A673 (cell line): ENCODE measurements around the gene LRP1B. TPM values are rescaled to one million over a fixed set of nuclear protein-coding genes. Genes with fewer than 3 reads are reported as not detected.

ENCODE experiments used
- BruUV-seq: library from RNA; stranded (reverse); fragments of 400-500 nt; replicated peaks from 2 replicates; lab custom pipeline; 2021; lab: Mats Ljungman, UMichigan
- CTCF ChIA-PET: fragments of 300-600 bp; sonication (Branson Sonifier 250); formaldehyde crosslinking; loops from one replicate; lab custom pipeline; 2022; ENCODE audit warnings: antibody characterized with exemption; lab: Charles Lee
- POLR2A ChIA-PET: fragments of 300-600 bp; sonication (Branson Sonifier 250); formaldehyde crosslinking; loops from one replicate; lab custom pipeline; 2022; ENCODE audit warnings: antibody characterized with exemption; ENCODE audit not compliant: low non-redundant PET; lab: Charles Lee
- DNase-seq: peaks from one replicate; pipeline ENCODE4 v3.0.0-alpha.2; 2015; ENCODE audit warnings: low spot score
- H3K27ac ChIP-seq: fragments of 200-600 bp; sonication (generic); 2 replicates; pipeline ENCODE4 v1.5.1; 2016; ENCODE audit warnings: mixed run types, low read depth, mild to moderate bottlenecking, mixed read lengths, antibody characterized with exemption, low read length; ENCODE audit not compliant: poor library complexity, severe bottlenecking
- H3K27me3 ChIP-seq: fragments of 200-600 bp; sonication (generic); replicated peaks from 2 replicates; pipeline ENCODE4 v1.6.1; 2017; ENCODE audit warnings: mixed run types, low read depth, mild to moderate bottlenecking, mixed read lengths, antibody characterized with exemption, low read length; ENCODE audit not compliant: insufficient read depth, poor library complexity
- H3K36me3 ChIP-seq: fragments of 200-600 bp; sonication (generic); 2 replicates; pipeline ENCODE4 v1.6.1; 2016; ENCODE audit warnings: mixed run types, mild to moderate bottlenecking, mixed read lengths, antibody characterized with exemption, low read length; ENCODE audit not compliant: insufficient read depth, poor library complexity, severe bottlenecking
- H3K4me1 ChIP-seq: fragments of 200-600 bp; sonication (generic); 2 replicates; pipeline ENCODE4 v1.6.1; 2017; ENCODE audit warnings: mixed run types, mild to moderate bottlenecking, mixed read lengths, antibody characterized with exemption, low read length; ENCODE audit not compliant: insufficient read depth, poor library complexity, severe bottlenecking
- H3K4me3 ChIP-seq: fragments of 200-600 bp; sonication (generic); 2 replicates; pipeline ENCODE4 v1.5.1; 2016; ENCODE audit warnings: low read depth, mixed run types, mild to moderate bottlenecking, mixed read lengths, low read length; ENCODE audit not compliant: poor library complexity, severe bottlenecking
- H3K9me3 ChIP-seq: fragments of 200-600 bp; sonication (generic); 2 replicates; pipeline ENCODE4 v1.6.1; 2016; ENCODE audit warnings: mixed run types, low read depth, mild to moderate bottlenecking, mixed read lengths, antibody characterized with exemption, low read length; ENCODE audit not compliant: poor library complexity, severe bottlenecking
- EZH2 ChIP-seq: fragments of 200-600 bp; sonication (generic); IDR thresholded peaks from 2 replicates; pipeline ENCODE4 v1.6.1; 2017; ENCODE audit warnings: borderline replicate concordance, low read depth, mild to moderate bottlenecking, mixed read lengths, antibody characterized with exemption, low read length; ENCODE audit not compliant: poor library complexity, severe bottlenecking
- intact Hi-C: fragments of 100-400 bp; cut with micrococcal nuclease; formaldehyde crosslinking; loops from one replicate; pipeline ENCODE4 v1.10.0; 2022; ENCODE audit not compliant: unreplicated experiment
- total RNA-seq: library from RNA; stranded (reverse); gene quantifications from 2 replicates; pipeline ENCODE4 v1.2.3, GENCODE V29; 2021
- TF ChIP-seq, protein P1 (sequence below): fragments of 300-800, 200-600 bp; sonication (generic); conservative IDR thresholded peaks from 2 replicates; pipeline ENCODE4 v1.5.1; 2017; ENCODE audit warnings: low read depth, mild to moderate bottlenecking, antibody characterized with exemption, low read length, moderate library complexity, mixed read lengths

The LRP1B gene
- total RNA-seq, 1 experiment from 2014 or later = 9.9 TPM

DNA sequence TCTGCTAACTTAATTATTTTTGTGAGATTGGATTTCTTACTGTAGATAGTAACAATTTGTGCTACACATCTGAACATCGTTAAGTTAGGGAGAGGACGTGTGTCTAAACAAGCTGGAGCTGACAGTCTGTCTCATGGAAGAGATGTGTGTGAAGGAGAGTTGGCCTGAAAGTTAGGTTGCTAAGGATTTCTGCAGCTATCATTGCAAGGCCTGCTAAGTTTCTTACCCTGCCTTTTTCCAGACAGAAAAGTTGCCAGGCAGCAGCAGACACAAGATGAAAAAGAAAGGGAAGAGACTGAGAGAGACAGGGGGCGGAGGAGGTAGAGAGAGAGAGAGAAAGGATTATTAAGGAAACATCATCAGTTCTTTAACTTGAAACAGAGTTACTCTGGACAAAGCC, 4.1 kb upstream of the LRP1B start:
- Histone ChIP-seq H3K9me3 (no peaks in the 10 kb centered on the region), H3K27ac (no peak overlapping the region), H3K4me1 (peaks cover 33% of the 10 kb centered on the region), H3K27me3 (no peaks in the 10 kb centered on the region), H3K4me3 (no peak overlapping the region), H3K36me3 (no peaks in the 10 kb centered on the region)
- intact Hi-C loops = loop anchor here (5.0 to 10.0 kb wide), 3 partner anchors 578 to 1270 kb away; no protein-coding TSS in a partner anchor
- TF ChIP-seq EZH2 = no peak
- TF ChIP-seq, protein P1, sequence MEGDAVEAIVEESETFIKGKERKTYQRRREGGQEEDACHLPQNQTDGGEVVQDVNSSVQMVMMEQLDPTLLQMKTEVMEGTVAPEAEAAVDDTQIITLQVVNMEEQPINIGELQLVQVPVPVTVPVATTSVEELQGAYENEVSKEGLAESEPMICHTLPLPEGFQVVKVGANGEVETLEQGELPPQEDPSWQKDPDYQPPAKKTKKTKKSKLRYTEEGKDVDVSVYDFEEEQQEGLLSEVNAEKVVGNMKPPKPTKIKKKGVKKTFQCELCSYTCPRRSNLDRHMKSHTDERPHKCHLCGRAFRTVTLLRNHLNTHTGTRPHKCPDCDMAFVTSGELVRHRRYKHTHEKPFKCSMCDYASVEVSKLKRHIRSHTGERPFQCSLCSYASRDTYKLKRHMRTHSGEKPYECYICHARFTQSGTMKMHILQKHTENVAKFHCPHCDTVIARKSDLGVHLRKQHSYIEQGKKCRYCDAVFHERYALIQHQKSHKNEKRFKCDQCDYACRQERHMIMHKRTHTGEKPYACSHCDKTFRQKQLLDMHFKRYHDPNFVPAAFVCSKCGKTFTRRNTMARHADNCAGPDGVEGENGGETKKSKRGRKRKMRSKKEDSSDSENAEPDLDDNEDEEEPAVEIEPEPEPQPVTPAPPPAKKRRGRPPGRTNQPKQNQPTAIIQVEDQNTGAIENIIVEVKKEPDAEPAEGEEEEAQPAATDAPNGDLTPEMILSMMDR = no peak
- BruUV-seq = no TSS peak
- ChIA-PET POLR2A (no interaction called here), CTCF (no interaction called here)
- DNase-seq = peak; percentile 36

DNA sequence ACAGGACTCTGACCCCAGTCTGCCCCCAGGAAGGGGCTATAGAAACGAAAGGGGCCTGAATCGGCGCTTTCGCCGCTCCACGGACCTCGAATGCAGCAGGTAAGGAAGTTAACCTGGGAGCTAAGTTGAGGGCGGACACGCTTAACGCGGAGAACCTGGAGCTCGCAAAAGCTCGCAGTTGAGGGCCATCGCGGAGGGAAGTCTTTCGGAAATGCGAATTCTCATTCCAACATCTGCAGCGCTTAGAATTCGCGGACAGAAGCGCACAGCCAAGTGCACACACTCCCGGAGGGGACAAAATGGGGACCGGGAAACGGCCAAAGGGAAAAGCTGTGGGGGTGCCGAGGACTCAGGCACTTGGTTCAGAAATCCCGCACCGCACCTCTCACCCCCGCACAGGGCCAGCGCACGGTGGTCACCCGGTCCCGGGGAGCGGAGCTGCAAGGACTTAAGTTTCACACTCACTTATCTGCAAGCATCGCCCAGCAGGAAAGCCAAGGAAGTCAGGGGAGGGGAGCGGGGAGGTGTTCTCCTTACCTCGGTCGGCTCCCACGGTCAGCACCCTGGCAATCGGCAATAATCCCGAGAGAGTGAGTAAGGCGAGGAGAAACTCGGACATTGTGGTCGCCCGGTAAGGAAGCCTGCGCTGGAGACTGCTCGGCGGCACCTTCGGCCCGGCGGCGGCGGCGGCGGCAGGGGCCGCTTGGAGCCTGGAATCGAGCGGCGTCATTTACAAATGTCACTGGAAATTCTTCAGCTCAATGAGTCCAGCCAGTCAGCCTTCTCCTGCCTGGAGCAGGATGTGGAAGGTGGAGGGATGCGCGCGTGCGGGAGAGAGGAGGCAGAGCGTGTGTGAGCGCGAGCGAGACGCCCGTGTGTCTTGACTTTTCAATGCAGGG, 456 bp downstream of the LRP1B start:
- peak overlapping the region; percentile 73 for H3K4me3 ChIP-seq
- peak; percentile 78 for DNase-seq
- peaks cover 24% of the 10 kb centered on the region for H3K4me1 ChIP-seq
- intact Hi-C loops = loop anchor here (5.0 to 10.0 kb wide), 3 partner anchors 573 to 1266 kb away; no protein-coding TSS in a partner anchor
- CTCF ChIA-PET = no interaction called here
- H3K27me3 ChIP-seq = no peaks in the 10 kb centered on the region
- H3K36me3 ChIP-seq = no peaks in the 10 kb centered on the region
- TF ChIP-seq, protein P1 = no peak
- TF ChIP-seq EZH2 = no peak
- POLR2A ChIA-PET = interaction anchor here (0.6 to 0.8 kb wide), 2 partner anchors 222 to 356 kb away, joined by 3 to 6 read pairs; no protein-coding TSS in a partner anchor
- H3K27ac ChIP-seq = peak overlapping the region; percentile 89
- BruUV-seq = no TSS peak
- H3K9me3 ChIP-seq = no peaks in the 10 kb centered on the region

DNA sequence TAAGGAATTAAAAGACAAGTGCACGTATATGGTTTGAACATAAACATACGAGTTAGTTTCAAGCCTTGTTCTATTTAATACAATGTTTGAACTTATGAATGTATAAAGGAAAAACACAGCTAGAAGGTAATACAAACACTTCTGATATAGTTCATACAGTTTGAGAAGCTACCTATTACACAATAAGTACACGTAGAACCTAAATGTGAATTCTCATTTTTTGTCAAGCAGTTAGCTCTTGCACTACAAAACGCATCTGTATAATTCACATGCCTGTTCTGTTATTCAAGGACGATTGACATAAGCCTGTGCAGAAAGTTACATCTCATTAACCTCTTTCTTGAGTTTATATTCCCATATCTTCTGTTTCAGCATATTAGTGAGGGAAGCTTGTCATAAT, 2.7 kb downstream of the LRP1B start:
- Histone ChIP-seq H3K27ac (no peak overlapping the region), H3K36me3 (no peaks in the 10 kb centered on the region), H3K4me1 (peaks cover 10% of the 10 kb centered on the region), H3K4me3 (peak overlapping the region; percentile 73), H3K9me3 (no peaks in the 10 kb centered on the region), H3K27me3 (no peaks in the 10 kb centered on the region)
- CTCF ChIA-PET = interaction anchor here (0.6 kb wide), 1 partner anchor 12 kb away, joined by 19 read pairs; no protein-coding TSS in a partner anchor
- TF ChIP-seq, protein P1 = no peak
- TF ChIP-seq EZH2 = no peak
- DNase-seq = no peak
- BruUV-seq = no TSS peak
- intact Hi-C loops = no loop called here
- POLR2A ChIA-PET = no interaction called here
